NCI-H226 (cell line): ENCODE measurements around the gene APEH.
A peak's percentile ranks its signal among the peaks of the same experiment; 100 is the strongest.

Source experiments
- DNase-seq: peaks from one replicate; pipeline ENCODE4 v3.0.0-alpha.2; 2015

The APEH gene

GRCh38 chr3:49673715-49674496 lies at the start of gene APEH:
TSS of gene APEH (plus strand) at chr3:49674351. CDS start at chr3:49674402, 51 bp downstream.
- peak; percentile 99 for DNase-seq

- no peak for DNase-seq
Measured at GRCh38 chr3:49625071-49625470, 49.1 kb upstream of the APEH start.

DNA sequence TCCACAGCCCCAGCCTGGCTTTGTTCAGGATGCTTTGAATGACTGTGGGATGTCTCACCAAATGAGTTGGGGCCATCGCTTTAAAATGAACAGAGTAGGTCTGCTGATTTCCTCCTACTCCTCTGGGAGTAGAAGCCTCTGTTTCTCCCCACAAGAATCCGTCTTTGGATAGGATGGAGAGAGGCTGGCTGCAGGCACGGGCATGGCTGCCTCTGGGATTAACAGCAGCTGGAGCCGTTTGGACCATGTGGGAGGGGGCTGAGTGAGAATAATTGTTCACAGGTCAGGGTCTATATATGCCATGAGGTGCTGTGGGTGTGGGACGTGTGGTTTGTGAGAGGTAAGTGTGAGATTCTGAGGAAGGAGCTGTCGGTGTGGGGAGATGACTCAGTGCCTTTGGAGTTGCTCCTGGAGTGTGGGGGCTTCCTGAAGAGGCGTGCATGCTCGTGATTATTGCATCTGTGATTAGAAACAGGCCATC lies 48.0 kb upstream of the APEH start:
- DNase-seq: peak; percentile 28

- no peak for DNase-seq
Measured at GRCh38 chr3:49626796-49627195, 47.4 kb upstream of the APEH start.

DNA sequence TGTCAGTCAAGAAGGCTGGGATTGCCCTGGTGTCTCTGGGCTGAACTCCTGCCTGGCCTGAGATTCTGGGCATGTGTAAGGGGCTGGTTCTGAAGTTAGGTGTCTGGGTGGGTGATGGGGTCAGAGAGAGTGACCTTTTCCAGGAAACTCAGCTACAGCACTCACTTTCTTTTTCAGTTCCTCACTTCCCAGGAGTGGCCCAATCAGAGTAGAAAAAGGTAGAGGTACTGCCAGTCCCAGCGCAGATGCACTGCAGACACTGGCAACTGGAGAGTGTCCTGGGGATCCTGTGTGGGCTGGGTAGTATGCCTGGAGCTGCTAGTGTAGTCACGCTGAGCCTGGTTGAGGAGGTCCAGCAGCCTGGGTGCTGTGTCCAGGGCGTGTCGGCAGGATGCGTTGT lies 46.5 kb upstream of the APEH start:
- no peak for DNase-seq

- DNase-seq: no peak
Measured at GRCh38 chr3:49628249-49628648, 45.9 kb upstream of the APEH start.

DNA sequence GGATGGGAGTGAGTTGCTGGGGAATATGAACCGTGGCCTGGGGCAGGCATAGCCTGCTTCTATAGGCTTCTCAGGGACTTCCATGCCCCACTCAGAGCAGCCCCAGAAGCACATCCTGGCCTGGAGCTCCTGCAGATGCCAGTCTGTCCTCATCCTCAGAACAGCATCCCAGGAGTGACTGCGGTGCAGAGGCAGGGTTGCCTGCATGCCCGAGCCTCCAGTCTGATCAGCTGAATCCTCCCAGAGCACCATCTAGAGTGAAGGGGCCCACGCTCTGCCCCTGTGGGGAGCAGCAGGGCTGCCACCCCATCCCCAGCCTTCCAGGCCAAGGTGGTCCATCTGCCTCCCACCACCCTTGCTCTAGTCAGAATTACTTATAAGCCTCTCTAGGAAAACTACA lies 44.7 kb upstream of the APEH start:
- DNase-seq: no peak

- no peak for DNase-seq
Measured at GRCh38 chr3:49629866-49630265, 44.3 kb upstream of the APEH start.

DNA sequence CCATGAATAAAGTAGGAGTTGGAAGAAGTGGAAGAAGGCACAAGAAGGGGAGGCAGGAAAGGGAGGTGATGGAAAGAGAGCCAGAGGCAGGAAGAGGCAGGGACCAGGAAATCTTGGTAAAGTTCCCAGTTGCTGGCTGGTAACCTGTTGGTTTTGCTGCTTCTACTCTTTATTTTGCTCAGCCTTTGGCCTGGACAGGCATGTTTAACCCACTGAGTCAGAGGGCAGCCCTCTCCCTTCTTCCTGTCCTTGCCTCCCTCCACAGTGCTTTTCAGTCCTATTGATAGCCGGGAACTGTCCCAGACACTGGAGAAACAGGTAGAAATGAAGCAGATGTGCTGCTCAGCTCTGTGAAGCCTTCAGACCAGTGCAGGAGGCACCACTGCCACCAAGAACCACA lies 43.4 kb upstream of the APEH start:
- peak; percentile 40 for DNase-seq

DNA sequence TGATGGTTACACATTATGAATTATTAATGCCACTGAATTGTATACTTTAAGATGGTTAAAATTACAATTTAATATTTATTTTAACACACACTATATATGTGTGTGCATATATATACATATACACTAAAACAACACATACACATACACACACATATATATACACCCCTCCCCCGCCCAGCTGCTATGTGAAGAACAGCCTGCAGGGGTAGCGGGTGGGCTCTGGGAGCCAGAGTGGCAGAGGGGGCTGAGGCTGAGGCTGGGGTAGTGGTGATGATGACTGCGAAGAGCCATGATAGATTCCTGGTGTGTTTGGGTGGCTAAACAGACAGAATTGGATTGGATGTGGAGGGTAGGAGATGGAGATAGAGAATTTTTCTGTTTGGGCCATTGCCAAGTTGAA lies 39.4 kb upstream of the APEH start:
- no peak for DNase-seq

- DNase-seq: no peak
Measured at GRCh38 chr3:49636883-49637609, 37.1 kb upstream of the APEH start.

- peak; percentile 76 for DNase-seq
Measured at GRCh38 chr3:49638445-49638844, 35.7 kb upstream of the APEH start.

DNA sequence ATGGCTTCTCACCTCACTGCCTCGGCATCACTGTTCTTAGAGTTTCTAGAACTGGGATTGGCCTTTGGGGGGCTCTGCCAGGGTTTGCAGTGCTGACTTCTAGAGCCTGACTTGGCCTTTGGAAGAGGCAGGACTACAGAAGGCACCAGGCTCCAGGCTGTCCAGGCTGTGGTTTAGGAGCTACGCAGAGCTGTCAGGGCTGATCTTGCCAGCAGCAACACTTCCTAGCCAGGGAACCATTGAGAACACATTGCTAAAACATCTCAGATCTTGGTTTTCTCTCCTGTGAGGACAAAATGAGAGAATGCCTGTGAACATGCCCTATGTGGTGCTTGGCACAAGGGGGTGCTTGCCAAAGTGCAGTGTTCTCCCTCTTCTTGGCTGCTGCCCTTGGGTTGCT lies 34.6 kb upstream of the APEH start:
- no peak for DNase-seq

DNA sequence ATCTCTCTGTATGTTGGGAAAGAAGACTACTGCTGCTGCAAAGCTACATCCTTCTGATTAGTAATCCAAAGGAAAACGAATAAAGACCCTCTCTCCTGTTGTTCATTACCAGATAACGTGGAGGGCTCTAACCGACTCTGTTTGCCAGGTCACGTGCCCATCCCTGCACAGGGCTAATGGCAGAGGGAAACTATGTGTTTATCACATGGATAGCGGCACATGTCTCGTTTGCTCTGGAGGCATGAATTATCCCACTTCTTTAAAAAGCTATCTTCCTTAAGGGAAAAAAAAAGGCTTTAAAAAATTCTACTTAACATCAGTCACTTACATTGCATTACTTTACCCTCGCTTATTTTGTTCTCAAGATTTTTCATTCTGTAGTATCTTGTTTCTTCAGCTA lies 32.9 kb upstream of the APEH start:
- DNase-seq: no peak

DNA sequence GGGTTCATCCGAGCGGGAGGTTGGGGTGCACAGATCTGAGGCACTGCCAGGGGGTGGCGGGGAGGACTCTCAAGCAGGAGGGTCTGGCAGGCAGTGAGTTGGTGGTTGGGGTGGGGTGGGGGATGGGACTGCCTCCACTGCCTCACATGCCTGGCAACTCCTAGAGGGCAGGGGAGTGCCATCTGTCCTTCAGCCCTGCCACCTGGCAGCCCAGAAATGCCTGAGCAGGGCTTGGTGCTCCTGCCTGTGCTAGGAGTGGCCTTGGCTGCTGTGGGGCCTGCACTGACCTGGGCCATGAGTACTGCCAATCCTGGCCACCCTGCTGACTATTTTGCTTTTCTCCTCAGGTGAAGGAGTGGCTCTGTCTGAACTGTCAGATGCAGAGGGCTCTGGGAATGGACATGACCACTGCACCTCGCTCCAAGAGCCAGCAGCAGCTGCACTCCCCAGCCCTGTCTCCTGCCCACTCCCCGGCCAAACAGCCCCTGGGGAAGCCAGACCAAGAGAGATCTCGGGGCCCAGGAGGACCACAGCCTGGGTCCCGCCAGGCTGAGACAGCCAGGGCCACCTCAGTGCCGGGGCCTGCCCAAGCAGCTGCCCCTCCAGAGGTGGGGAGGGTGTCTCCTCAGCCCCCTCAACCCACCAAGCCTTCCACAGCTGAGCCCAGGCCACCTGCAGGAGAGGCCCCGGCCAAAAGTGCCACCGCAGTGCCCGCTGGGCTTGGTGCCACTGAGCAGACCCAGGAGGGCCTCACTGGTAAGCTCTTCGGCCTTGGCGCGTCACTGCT lies 32.0 kb upstream of the APEH start:
- DNase-seq: no peak

GRCh38 chr3:49642708-49643145 lies 31.4 kb upstream of the APEH start:
- DNase-seq: no peak

DNA sequence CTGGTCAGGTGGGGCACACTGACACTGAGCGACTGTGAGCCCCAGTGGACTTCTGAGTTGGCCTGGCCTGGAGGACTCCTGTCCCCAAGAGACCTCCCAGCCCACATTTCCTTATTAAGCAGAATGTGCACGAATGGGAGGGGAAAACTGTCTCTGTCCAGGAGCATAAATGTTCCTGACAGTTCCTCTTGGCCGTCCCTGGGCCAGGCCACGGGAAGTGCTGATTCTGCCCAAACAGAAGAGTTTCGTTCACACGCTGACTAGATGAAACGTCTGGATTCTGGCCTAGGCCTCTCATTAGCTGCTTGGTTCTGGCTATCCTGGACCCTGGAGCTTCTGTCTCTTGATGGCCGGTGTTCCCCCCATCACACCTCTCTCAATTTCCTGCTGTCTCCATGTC lies 29.5 kb upstream of the APEH start:
- no peak for DNase-seq

DNA sequence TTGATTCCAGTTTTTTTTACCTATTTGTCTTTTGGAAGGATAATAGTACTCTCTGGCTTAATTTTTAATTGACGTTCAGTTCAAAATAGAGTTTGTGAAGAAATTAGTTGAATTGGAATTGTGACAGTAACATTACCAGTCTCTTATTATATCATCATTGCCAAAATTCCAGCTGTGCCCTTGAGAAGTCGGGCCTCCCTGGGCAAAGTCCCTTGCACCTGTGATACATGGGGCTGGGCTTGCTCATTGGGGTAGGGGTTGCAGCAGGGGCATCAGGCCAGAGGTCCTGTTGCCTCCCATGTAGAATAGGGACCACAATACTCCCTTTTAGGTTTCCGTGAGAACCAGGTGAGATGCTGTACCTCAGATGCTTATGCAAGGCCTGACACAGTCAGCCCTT lies 27.9 kb upstream of the APEH start:
- no peak for DNase-seq

DNA sequence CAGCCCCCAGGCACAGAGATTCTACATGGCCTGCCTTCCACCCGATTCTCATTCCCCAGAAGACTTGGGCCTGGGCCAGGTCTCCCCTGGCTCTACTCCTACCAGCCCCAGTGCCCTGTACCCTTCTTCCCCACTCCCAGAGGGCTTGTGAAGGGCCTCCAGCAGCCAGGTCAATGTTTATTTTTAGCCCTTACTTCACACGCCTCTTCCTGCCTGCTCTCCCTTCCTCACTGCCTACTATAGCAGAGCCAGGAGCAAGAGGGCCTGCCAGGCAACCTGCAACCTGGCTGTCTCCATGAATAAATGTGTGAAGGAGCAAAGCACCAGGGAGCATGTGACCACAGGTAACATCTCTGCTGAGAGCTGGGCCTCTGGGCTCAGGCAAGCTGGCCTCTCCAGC lies 26.4 kb upstream of the APEH start:
- no peak for DNase-seq

DNA sequence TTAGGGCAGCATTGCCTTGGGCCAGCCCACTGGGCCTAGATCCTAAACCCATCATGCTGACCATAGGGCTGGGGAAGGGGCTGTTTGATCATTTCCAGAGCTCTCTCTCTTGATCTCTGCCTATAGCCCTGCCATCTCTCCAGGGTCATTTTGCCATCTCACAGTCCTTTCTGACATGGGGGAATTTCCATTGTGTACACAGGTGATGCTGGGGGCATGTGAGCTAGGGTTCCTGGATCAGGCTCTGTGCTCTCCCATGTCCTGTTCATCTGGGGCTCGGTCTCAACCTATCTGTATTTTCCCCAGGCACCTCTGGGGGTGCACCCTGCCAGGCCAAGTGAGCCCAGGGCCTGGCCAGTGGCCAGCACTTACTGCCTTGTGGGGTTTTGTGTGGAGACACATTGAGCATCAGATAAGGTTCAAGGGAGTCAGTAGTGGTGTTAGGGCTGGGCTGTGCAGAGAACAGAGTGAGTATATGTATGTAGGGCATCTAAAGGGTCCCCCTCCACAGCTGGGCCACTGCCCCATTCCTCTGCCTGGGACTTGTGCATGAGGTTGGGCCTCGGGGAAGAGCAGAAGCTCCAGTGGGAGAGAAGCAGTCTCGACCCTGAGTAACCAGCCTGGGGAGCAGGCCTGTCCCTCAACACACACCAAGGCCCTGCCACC lies 25.7 kb upstream of the APEH start:
- DNase-seq: no peak

DNA sequence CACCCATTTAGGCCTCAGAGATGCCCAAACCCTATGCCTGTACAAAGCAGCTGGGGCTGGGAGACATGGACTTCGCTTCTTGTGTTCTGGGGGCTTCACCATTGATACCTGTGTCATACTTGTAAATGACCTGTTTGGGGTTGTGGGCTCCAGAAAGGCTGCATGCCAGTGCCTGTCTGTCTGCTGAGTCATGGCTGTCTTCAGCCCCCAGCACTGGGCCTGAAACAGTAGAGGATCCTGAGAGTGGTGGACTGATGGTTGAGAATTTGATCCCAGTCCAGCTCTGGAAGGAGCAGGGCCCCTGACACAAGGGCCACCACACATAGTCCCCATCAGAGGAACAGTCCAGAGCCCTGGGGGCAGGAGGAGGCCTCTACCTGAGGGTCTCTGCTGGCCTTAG lies 24.6 kb upstream of the APEH start:
- no peak for DNase-seq

DNA sequence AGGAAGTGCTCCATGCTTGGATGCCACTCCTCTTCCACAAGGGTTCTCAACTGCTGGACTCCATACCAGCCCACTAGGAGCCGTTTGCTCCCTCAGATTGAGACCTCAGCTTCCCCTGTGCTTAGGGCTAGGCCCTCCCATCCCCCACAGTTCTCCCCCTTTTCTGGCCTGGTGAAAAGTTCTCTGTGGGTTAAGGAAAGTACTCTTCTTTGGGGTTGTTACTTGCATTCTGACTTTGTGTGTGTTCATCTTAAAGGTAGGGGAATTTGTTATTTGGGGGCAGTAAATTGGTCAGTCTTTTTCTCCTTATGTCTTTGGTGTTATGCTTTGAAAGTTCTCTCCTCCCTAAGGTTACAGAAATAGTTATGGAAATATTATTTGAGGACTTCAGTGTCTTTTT lies 24.0 kb upstream of the APEH start:
- no peak for DNase-seq

DNA sequence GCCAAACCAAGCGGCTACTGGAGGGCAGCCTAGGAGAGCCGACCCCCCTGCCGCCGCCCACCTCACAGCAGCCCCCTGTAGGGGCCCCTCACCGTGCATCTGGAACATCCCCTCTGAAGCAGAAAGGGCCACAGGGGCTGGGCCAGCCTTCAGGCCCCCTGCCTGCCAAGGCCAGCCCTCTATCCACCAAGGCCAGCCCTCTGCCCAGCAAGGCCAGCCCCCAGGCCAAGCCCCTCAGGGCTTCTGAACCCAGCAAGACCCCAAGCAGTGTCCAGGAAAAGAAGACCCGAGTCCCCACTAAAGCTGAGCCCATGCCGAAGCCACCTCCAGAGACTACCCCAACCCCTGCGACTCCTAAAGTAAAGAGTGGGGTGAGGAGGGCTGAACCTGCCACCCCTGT lies 23.5 kb upstream of the APEH start:
- no peak for DNase-seq
